Neuronal stem cell (in vitro differentiated cells): ENCODE results near the gene NF2.

Experiments used
- DNase-seq: peaks from one replicate; pipeline ENCODE4 v3.0.0-alpha.2; 2013; ENCODE audit warnings: low spot score
- H2AFZ ChIP-seq: one replicate; pipeline ENCODE4 v1.6.1; 2013; ENCODE audit warnings: mild to moderate bottlenecking, low read length, inconsistent platforms
- H2AK5ac ChIP-seq: 2 replicates; pipeline ENCODE4 v1.6.1; 2013; ENCODE audit warnings: low read depth, mild to moderate bottlenecking, inconsistent platforms, low read length, moderate library complexity, mixed read lengths
- H2BK120ac ChIP-seq: 2 replicates; pipeline ENCODE4 v1.6.1; 2013; ENCODE audit warnings: low read depth, mild to moderate bottlenecking, inconsistent platforms, low read length, moderate library complexity, mixed read lengths
- H2BK12ac ChIP-seq: one replicate; pipeline ENCODE4 v1.6.1; 2013; ENCODE audit warnings: low read length, inconsistent platforms
- H2BK15ac ChIP-seq: 2 replicates; pipeline ENCODE4 v1.6.1; 2013; ENCODE audit warnings: mild to moderate bottlenecking, low read length, inconsistent platforms, mixed read lengths
- H2BK5ac ChIP-seq: one replicate; pipeline ENCODE4 v1.6.1; 2013; ENCODE audit warnings: inconsistent platforms, mild to moderate bottlenecking, low read length, moderate library complexity
- H3K14ac ChIP-seq: one replicate; pipeline ENCODE4 v1.6.1; 2013; ENCODE audit warnings: low read length, inconsistent platforms
- H3K18ac ChIP-seq: 2 replicates; pipeline ENCODE4 v1.6.1; 2013; ENCODE audit warnings: low read length, inconsistent platforms
- H3K23ac ChIP-seq: 2 replicates; pipeline ENCODE4 v1.6.1; 2013; ENCODE audit warnings: low read depth, mild to moderate bottlenecking, mixed read lengths, low read length, inconsistent platforms; ENCODE audit not compliant: poor library complexity
- H3K27ac ChIP-seq: replicated peaks from 3 replicates; pipeline ENCODE4 v1.5.1; 2013; ENCODE audit warnings: low read length, inconsistent platforms
- H3K27me3 ChIP-seq, 3 experiments: 2 replicates each; pipeline ENCODE4 v1.6.1; 2013; ENCODE audit warnings: low read length in 3 of 3, mild to moderate bottlenecking in 2 of 3, inconsistent platforms in 1 of 3, low read depth in 1 of 3, mixed read lengths in 1 of 3, moderate library complexity in 1 of 3; ENCODE audit not compliant: control insufficient read depth in 3 of 3, insufficient read depth in 3 of 3
- H3K36me3 ChIP-seq, 2 donors: replicated peaks in 1 of 2; 2 replicates each; pipeline ENCODE4 v1.6.1; 2013; ENCODE audit warnings: low read length in 2 of 2; ENCODE audit not compliant: control insufficient read depth in 2 of 2, insufficient read depth in 2 of 2
- H3K4ac ChIP-seq: 2 replicates; pipeline ENCODE4 v1.6.1; 2013; ENCODE audit warnings: inconsistent platforms, mild to moderate bottlenecking, low read length, moderate library complexity
- H3K4me1 ChIP-seq, 2 donors: 1 replicate in 1 of 2; 2 replicates in 1 of 2; pipeline ENCODE4 v1.6.1; 2013; ENCODE audit warnings: low read length in 2 of 2, low read depth in 1 of 2; ENCODE audit not compliant: control insufficient read depth in 2 of 2, insufficient read depth in 1 of 2
- H3K4me2 ChIP-seq: one replicate; pipeline ENCODE4 v1.6.1; 2013; ENCODE audit warnings: mild to moderate bottlenecking, low read length, inconsistent platforms; ENCODE audit not compliant: insufficient read depth, poor library complexity, severe bottlenecking
- H3K4me3 ChIP-seq, 2 donors: 2 replicates each; pipeline ENCODE4 v1.5.1; 2013; ENCODE audit warnings: low read length in 2 of 2, mild to moderate bottlenecking in 2 of 2, inconsistent platforms in 1 of 2, moderate library complexity in 1 of 2
- H3K79me1 ChIP-seq: one replicate; pipeline ENCODE4 v1.6.1; 2013; ENCODE audit warnings: low read depth, mild to moderate bottlenecking, inconsistent platforms, low read length, moderate library complexity
- H3K9ac ChIP-seq: one replicate; pipeline ENCODE4 v1.6.1; 2013; ENCODE audit warnings: mild to moderate bottlenecking, low read depth, low read length, inconsistent platforms; ENCODE audit not compliant: poor library complexity
- H3K9me3 ChIP-seq, 2 donors: replicated peaks in 1 of 2; 2 replicates each; pipeline versions ENCODE3 to v1.6.1; 2013; ENCODE audit warnings: low read length in 2 of 2, mild to moderate bottlenecking in 2 of 2, inconsistent platforms in 1 of 2, low read depth in 1 of 2, mixed read lengths in 1 of 2, moderate library complexity in 1 of 2; ENCODE audit not compliant: control insufficient read depth in 2 of 2, insufficient read depth in 1 of 2
- H4K8ac ChIP-seq: one replicate; pipeline ENCODE4 v1.6.1; 2013; ENCODE audit warnings: low read depth, mild to moderate bottlenecking, inconsistent platforms, low read length, moderate library complexity
- H4K91ac ChIP-seq: one replicate; pipeline ENCODE4 v1.6.1; 2013; ENCODE audit warnings: low read length, low read depth, mild to moderate bottlenecking, inconsistent platforms; ENCODE audit not compliant: poor library complexity
- WGBS, 2 donors: extraction: QIAGEN DNeasy Blood & Tissue Kit; methylation state at CpG; one replicate each; pipeline ENCODE4 v1.1.7; 2013; ENCODE audit warnings: missing lambda C conversion rate in 2 of 2, mixed read lengths in 1 of 2; ENCODE audit not compliant: insufficient read length in 2 of 2, insufficient replicate concordance in 1 of 2; ENCODE audit errors: extremely low coverage in 2 of 2; 5-methylcytosine and 5-hydroxymethylcytosine counted together

Gene NF2

GRCh38 chr22:29734406-29734805 is 131.0 kb downstream of the NF2 start:
- Histone ChIP-seq H3K9me3 (no peaks in the 10 kb centered on the region), H2AFZ (no peak overlapping the region), H2AK5ac (peak overlapping the region; percentile 54), H2BK5ac (no peak overlapping the region), H3K18ac (no peak overlapping the region), H3K4me3 (no peak overlapping the region), H3K4me2 (no peak overlapping the region), H3K23ac (no peak overlapping the region), H3K14ac (peak overlapping the region; percentile 89), H4K91ac (no peak overlapping the region), H3K27me3 (no peaks in the 10 kb centered on the region), H2BK12ac (no peak overlapping the region), H3K4ac (peak overlapping the region; percentile 14), H2BK15ac (no peak overlapping the region), H4K8ac (no peak overlapping the region), H3K4me1 (peaks cover 0 to 10% of the 10 kb centered on the region in 2 donors), H3K9ac (no peak overlapping the region), H3K27ac (no peak overlapping the region), H2BK120ac (no peak overlapping the region), H3K79me1 (no peaks in the 10 kb centered on the region), H3K36me3 (peaks cover 0 to under 1% of the 10 kb centered on the region in 2 donors)
- WGBS, 2 donors: no CpG with 5 or more reads among the region's 8 CpGs
- DNase-seq: no peak

- Histone ChIP-seq H3K9ac (peak overlapping the region; percentile 21), H3K4me2 (no peak overlapping the region), H4K8ac (no peak overlapping the region), H3K4me1 (peaks cover 0 to 10% of the 10 kb centered on the region in 2 donors), H2BK15ac (no peak overlapping the region), H3K4me3 (no peak overlapping the region), H3K79me1 (no peaks in the 10 kb centered on the region), H3K9me3 (no peaks in the 10 kb centered on the region), H2BK5ac (no peak overlapping the region), H2BK12ac (no peak overlapping the region), H3K14ac (peak overlapping the region; percentile 89), H3K23ac (no peak overlapping the region), H3K18ac (peak overlapping the region; percentile 38), H3K27ac (no peak overlapping the region), H4K91ac (no peak overlapping the region), H3K4ac (no peak overlapping the region), H3K36me3 (peaks cover 0 to 2% of the 10 kb centered on the region in 2 donors), H2BK120ac (peak overlapping the region; percentile 44), H2AK5ac (peak overlapping the region; percentile 54), H2AFZ (no peak overlapping the region), H3K27me3 (no peaks in the 10 kb centered on the region)
- no peak for DNase-seq
- WGBS, 2 donors: no CpG with 5 or more reads among the region's 9 CpGs
Measured at GRCh38 chr22:29734838-29735237, 131.4 kb downstream of the NF2 start.

- Histone ChIP-seq H3K36me3 (peaks cover 0 to 2% of the 10 kb centered on the region in 2 donors), H3K18ac (peak overlapping the region; percentile 70), H3K9me3 (no peaks in the 10 kb centered on the region), H3K4me2 (no peak overlapping the region), H3K9ac (peak overlapping the region; percentile 30), H3K4me3 (no peak overlapping the region), H3K79me1 (no peaks in the 10 kb centered on the region), H3K4ac (no peak overlapping the region), H4K8ac (no peak overlapping the region), H2BK120ac (peak overlapping the region; percentile 44), H4K91ac (no peak overlapping the region), H2AFZ (no peak overlapping the region), H3K27me3 (no peaks in the 10 kb centered on the region), H2AK5ac (no peak overlapping the region), H3K27ac (no peak overlapping the region), H3K14ac (no peak overlapping the region), H2BK15ac (no peak overlapping the region), H3K23ac (no peak overlapping the region), H3K4me1 (peaks cover 0 to 10% of the 10 kb centered on the region in 2 donors), H2BK5ac (no peak overlapping the region), H2BK12ac (no peak overlapping the region)
- no CpG with 5 or more reads among the region's 1 CpG for WGBS, 2 donors
- no peak for DNase-seq
Measured at GRCh38 chr22:29735416-29735815, 132.0 kb downstream of the NF2 start.

- peaks cover 0 to 2% of the 10 kb centered on the region in 2 donors for H3K36me3 ChIP-seq
- WGBS, 2 donors: no CpG with 5 or more reads among the region's 22 CpGs
Measured at GRCh38 chr22:29737251-29738117, 134.1 kb downstream of the NF2 start.

More at GRCh38 chr22:29737251-29738117, 134.1 kb downstream of the NF2 start:
- DNase-seq: no peak
- Histone ChIP-seq H3K9me3 (no peaks in the 10 kb centered on the region), H2BK15ac (no peak overlapping the region), H3K18ac (peak overlapping the region; percentile 35), H3K27me3 (no peaks in the 10 kb centered on the region), H2AK5ac (no peak overlapping the region), H3K14ac (peak overlapping the region; percentile 56), H3K23ac (no peak overlapping the region), H3K4ac (no peak overlapping the region), H4K91ac (no peak overlapping the region), H3K27ac (no peak overlapping the region), H3K4me3 (no peak overlapping the region), H3K9ac (no peak overlapping the region), H3K4me2 (no peak overlapping the region), H2AFZ (no peak overlapping the region), H2BK120ac (no peak overlapping the region), H2BK5ac (no peak overlapping the region), H2BK12ac (no peak overlapping the region), H4K8ac (no peak overlapping the region), H3K79me1 (no peaks in the 10 kb centered on the region), H3K4me1 (peaks cover 0 to 10% of the 10 kb centered on the region in 2 donors)
